GM18909 (cell line): ENCODE results near the gene GPR25.

Experiments
- ATAC-seq: cut with Tn5 transposase; IDR thresholded peaks from one replicate; pipeline ENCODE4 v1.9.1; 2021; ENCODE audit warnings: mild to moderate bottlenecking; ENCODE audit not compliant: unreplicated experiment, poor library complexity

Gene GPR25

GRCh38 chr1:200893411-200893901 is 20.7 kb downstream of the GPR25 start:
- ATAC-seq: no peak

DNA sequence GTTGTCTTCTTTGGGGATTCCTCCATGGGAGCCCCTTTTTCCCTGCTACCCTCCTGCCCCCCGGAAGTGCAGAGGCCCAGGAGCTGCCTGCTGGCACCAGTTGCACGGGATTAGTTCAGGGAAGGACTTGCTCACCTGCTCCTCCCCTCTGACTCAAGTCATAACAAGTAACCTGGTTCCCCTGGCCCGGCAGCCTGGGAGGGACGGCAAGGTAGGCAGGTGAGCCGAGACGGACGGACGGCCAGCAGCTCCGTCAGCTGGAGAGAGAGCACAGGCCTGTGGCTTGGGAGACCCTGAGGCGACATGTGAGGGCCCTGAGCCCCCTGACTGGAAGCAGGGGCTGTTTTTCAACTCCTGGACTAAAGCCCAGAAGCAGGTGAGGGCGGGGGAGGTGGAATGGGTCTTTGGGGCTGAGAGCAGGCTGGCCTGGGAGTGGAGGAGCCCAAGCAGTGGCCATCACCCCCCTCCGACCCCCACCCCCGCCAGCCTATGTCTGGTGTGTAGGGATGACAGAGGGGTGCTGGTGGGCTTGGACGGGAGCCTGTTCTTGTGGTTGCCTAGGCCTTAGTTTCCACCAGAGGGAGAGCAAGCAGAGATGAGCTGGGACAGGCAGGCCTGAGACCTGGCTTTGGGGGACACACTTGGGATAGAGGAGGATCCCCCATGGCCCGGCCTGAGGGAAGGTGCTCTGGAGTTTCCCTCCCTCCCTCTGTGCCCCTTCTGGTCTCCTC is 22.1 kb downstream of the GPR25 start, which contains the start of gene INAVA:
TSS of gene INAVA (plus strand) at position 189 of the 731 bp plus-strand sequence. CDS start 3,501 bp downstream, outside the sequence.
- no peak for ATAC-seq

GRCh38 chr1:200895443-200895789 is 22.6 kb downstream of the GPR25 start:
- no peak for ATAC-seq

- ATAC-seq: peak; percentile 64
Measured at GRCh38 chr1:200895801-200896530, 23.2 kb downstream of the GPR25 start.

DNA sequence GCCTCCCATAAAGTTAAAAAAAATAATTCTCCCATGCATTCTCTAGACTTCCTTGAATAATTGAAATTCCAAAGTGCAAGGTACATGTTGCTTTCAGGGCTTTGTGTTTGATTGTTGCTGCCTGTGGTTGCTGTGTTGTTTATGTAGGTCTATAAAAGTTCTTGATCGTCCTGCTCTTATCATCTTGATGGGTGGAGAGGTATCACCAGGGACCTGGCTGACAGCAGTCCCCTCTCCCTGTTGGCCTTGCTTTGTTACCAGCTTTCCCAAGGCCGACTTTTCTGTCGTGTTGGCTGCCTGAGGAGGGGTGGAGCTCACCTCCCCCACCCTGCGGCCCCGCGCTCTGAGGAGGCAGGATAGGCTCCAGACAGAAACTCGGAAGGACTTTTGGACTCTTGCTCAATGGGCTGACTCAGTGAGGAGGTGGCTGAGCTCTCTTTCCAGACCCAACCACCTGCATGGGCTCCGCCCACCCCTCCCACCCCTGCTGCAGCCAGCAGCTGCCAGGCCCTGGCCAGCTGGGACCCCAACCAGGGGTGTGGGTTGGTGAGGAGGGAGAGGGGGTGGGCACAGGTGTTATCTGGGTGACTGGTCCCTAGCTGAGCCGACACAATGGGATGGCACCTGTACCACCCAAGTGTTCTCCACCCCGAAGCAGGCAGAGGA is 23.9 kb downstream of the GPR25 start:
- no peak for ATAC-seq

GRCh38 chr1:200897259-200897658 is 24.5 kb downstream of the GPR25 start:
- no peak for ATAC-seq

- no peak for ATAC-seq
Measured at GRCh38 chr1:200899015-200899386, 26.2 kb downstream of the GPR25 start.

- no peak for ATAC-seq
Measured at GRCh38 chr1:200899451-200899915, 26.7 kb downstream of the GPR25 start.

- no peak for ATAC-seq
Measured at GRCh38 chr1:200899954-200900867, 27.4 kb downstream of the GPR25 start.

- ATAC-seq: no peak
Measured at GRCh38 chr1:200900877-200901276, 28.1 kb downstream of the GPR25 start.

DNA sequence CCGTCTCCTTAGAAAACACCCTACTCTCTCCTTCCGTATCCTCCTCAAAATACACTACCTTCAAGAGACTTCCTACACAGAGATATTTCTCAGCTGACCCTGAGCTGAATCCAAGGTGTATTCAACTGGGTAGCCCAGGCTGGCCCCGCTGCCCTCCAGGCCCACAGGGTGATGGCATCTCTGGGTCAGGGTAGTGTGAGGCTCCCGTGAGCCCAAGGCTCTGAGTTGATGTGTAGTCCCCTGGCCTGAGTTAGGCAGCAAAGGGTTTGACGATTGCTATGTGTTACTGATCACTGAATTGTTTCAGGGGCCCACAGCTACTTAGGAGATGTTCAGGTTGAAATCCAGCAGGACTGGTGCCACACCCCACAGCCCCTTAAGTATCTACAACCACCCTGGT is 28.6 kb downstream of the GPR25 start:
- ATAC-seq: no peak

GRCh38 chr1:200901796-200902444 is 29.1 kb downstream of the GPR25 start:
- no peak for ATAC-seq

GRCh38 chr1:200903793-200904192 is 31.0 kb downstream of the GPR25 start:
- no peak for ATAC-seq

- no peak for ATAC-seq
Measured at GRCh38 chr1:200904772-200905171, 32.0 kb downstream of the GPR25 start.

- ATAC-seq: peak; percentile 40
Measured at GRCh38 chr1:200905411-200906052, 32.8 kb downstream of the GPR25 start.

- ATAC-seq: no peak
Measured at GRCh38 chr1:200906491-200906890, 33.7 kb downstream of the GPR25 start.

DNA sequence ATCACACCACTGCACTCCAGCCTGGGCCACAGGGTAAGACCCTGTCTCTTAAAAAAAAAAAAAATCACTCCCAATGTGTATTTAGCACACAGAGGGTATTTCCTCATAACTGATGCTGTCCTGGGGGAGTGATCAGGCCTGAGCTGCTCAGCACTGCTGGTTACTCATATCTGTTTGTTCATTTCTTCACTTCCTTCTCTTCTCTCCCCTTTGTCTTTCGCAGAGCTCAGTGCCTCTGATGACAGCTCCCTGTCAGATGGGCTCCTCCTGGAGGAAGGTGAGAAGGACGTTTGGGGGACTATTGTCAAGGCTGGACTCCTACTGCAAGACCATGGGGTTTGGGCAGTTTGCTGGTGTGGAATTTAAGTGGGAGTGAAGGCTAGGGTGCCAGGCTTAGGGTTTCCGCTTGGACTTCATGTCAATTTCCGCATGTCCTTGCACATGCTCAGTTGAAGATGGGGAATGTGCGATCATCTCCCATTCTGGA is 34.9 kb downstream of the GPR25 start:
- peak; percentile 53 for ATAC-seq

DNA sequence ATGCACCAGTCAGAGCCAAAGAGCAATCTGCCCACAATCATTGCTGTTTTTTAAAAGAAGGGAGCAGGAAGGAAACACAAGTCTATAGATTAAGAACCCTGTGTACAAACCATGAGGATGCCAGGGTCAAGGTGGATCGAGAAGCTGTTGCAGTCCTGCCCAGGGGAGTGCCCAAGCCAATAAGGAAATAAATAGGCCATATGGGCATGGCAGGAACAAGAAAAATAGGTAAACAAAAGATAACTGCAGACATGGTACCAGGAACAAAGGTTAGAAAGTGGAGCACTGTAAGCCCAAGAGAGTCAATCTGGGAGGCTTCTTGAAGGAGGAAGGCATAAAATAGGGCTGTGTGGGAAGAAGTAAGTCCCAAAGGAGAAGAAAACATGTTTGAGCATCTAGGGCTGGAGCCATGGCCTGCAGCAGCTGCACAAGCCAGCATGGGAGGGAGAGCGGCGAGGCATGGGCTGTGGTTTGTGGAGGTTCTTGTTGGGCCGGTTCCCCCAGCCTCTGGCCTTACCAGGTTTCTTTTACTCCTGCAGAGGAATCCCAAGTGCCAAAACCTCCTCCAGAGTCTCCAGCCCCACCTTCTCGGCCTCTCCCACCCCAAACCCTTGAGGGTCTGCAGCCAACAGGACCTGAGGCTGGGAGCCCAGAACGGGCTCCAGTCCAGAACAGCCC is 35.5 kb downstream of the GPR25 start:
- no peak for ATAC-seq
